Thyroid gland (tissue), 4 donors: Measurements from ENCODE around the gene PLXDC2. TPM values are rescaled to one million over a fixed set of nuclear protein-coding genes. Genes with fewer than 3 reads are reported as not detected.

Experiments
- DNase-seq, 2 donors: peaks; one replicate each; pipeline ENCODE4 v3.0.0-alpha.2; 2019
- H3K27ac ChIP-seq, 3 donors: fragments of 200-600 bp; sonication (generic); 1 replicate in 2 of 3; 2 replicates in 1 of 3; pipeline ENCODE4 v1.5.1; 2016 to 2019; ENCODE audit warnings: mild to moderate bottlenecking in 1 of 3, moderate library complexity in 1 of 3
- H3K27me3 ChIP-seq: fragments of 200-600 bp; sonication (generic); one replicate; pipeline ENCODE4 v1.5.1; 2019
- H3K36me3 ChIP-seq, 2 donors: fragments of 200-600 bp; sonication (generic); one replicate each; pipeline ENCODE4 v1.5.1; 2016 to 2019
- H3K4me1 ChIP-seq, 2 donors: fragments of 200-600 bp; sonication (generic); one replicate each; pipeline ENCODE4 v1.5.1; 2017 to 2019
- H3K4me3 ChIP-seq, 3 donors: fragments of 200-600 bp; sonication (generic); replicated peaks in 1 of 3; 1 replicate in 2 of 3; 2 replicates in 1 of 3; pipeline ENCODE4 v1.5.1; 2016; ENCODE audit warnings: mild to moderate bottlenecking in 1 of 3
- H3K9me3 ChIP-seq: fragments of 200-600 bp; sonication (generic); one replicate; pipeline ENCODE4 v1.5.1; 2017
- POLR2A ChIP-seq, 2 donors: fragments of 450-650 bp; IDR thresholded peaks; one replicate each; pipeline ENCODE4 v1.6.1; 2017; ENCODE audit warnings: antibody characterized with exemption in 2 of 2, mild to moderate bottlenecking in 2 of 2, moderate library complexity in 1 of 2
- WGBS, 2 donors: methylation state at CpG; one replicate each; pipeline ENCODE4 v1.1.5; 2017; 5-methylcytosine and 5-hydroxymethylcytosine counted together
- intact Hi-C: fragments of 100-400 bp; cut with DNase I; formaldehyde crosslinking; loops from one replicate; pipeline ENCODE4 v1.15.1; 2023
- total RNA-seq, 4 donors: library from RNA; depleted of rRNA; stranded (reverse); fragments of >200 nt; gene quantifications; one replicate each; pipeline ENCODE4 v1.2.3, GENCODE V29; 2016
- TF ChIP-seq, protein P1 (sequence below), 6 experiments: fragments of 200-600 bp in 3 of 6; fragments of 450-650 bp in 3 of 6; sonication (generic) in 3 of 6; IDR thresholded peaks; one replicate each; pipeline ENCODE4 v1.5.1; 2016 to 2019; ENCODE audit warnings: antibody characterized with exemption in 6 of 6, mild to moderate bottlenecking in 2 of 6, inconsistent platforms in 1 of 6, moderate library complexity in 1 of 6

The PLXDC2 gene
- total RNA-seq, 4 donors from 2014 or later: 44.6 to 91.0 (median 47.6) TPM

GRCh38 chr10:20013991-20014750, 197.9 kb downstream of the PLXDC2 start:
- 89 to 95% methylated on average over 2 of the region's 2 CpGs for WGBS, 2 donors
- intact Hi-C loops: no loop called here
- H3K27me3 ChIP-seq: no peaks in the 10 kb centered on the region
- DNase-seq: no peak
- no peaks in the 10 kb centered on the region for H3K4me1 ChIP-seq
- H3K36me3 ChIP-seq: no peaks in the 10 kb centered on the region
- H3K27ac ChIP-seq: no peak overlapping the region
- TF ChIP-seq, protein P1, sequence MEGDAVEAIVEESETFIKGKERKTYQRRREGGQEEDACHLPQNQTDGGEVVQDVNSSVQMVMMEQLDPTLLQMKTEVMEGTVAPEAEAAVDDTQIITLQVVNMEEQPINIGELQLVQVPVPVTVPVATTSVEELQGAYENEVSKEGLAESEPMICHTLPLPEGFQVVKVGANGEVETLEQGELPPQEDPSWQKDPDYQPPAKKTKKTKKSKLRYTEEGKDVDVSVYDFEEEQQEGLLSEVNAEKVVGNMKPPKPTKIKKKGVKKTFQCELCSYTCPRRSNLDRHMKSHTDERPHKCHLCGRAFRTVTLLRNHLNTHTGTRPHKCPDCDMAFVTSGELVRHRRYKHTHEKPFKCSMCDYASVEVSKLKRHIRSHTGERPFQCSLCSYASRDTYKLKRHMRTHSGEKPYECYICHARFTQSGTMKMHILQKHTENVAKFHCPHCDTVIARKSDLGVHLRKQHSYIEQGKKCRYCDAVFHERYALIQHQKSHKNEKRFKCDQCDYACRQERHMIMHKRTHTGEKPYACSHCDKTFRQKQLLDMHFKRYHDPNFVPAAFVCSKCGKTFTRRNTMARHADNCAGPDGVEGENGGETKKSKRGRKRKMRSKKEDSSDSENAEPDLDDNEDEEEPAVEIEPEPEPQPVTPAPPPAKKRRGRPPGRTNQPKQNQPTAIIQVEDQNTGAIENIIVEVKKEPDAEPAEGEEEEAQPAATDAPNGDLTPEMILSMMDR (IDR thresholded peaks at IDR 0.05): no peak
- TF ChIP-seq POLR2A (IDR thresholded peaks at IDR 0.05): no peak
- H3K4me3 ChIP-seq: no peak overlapping the region
- no peaks in the 10 kb centered on the region for H3K9me3 ChIP-seq

DNA sequence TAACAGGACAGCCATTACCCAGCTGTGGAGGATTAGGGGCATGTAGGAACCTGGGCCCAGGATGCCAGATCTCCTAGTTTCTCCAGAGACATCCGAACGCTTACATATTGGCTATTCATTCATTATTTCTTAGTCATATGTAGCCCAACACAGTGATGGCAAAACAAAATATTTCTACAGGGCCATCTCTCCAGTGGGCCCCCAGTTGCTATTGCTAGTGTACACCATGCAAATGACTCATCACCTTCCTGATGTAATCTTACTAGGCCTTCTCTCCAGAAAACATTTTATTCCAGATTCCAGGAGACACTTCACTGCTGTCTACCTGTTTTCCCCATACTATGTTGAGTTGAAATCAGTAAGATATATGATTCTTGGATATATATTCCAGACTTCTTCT, 201.7 kb downstream of the PLXDC2 start:
- Histone ChIP-seq H3K4me1 (no peaks in the 10 kb centered on the region), H3K36me3 (no peaks in the 10 kb centered on the region), H3K4me3 (no peak overlapping the region), H3K27me3 (no peaks in the 10 kb centered on the region), H3K27ac (no peak overlapping the region), H3K9me3 (no peaks in the 10 kb centered on the region)
- intact Hi-C loops: no loop called here
- DNase-seq: no peak
- whole genome bisulfite sequencing, 2 donors: 89 to 100% methylated on average over 2 of the region's 2 CpGs
- TF ChIP-seq POLR2A (IDR thresholded peaks at IDR 0.05): no peak
- TF ChIP-seq, protein P1 (IDR thresholded peaks at IDR 0.05): no peak

GRCh38 chr10:20020677-20021076, 204.4 kb downstream of the PLXDC2 start:
- no peak for DNase-seq
- Histone ChIP-seq H3K27me3 (no peaks in the 10 kb centered on the region), H3K9me3 (no peaks in the 10 kb centered on the region), H3K27ac (no peak overlapping the region), H3K4me1 (no peaks in the 10 kb centered on the region), H3K36me3 (no peaks in the 10 kb centered on the region), H3K4me3 (no peak overlapping the region)
- no peak for TF ChIP-seq POLR2A (IDR thresholded peaks at IDR 0.05)
- TF ChIP-seq, protein P1 (IDR thresholded peaks at IDR 0.05): no peak
- intact Hi-C loops: no loop called here
- WGBS, 2 donors: 37 to 79% methylated on average over 1 of the region's 1 CpG

DNA sequence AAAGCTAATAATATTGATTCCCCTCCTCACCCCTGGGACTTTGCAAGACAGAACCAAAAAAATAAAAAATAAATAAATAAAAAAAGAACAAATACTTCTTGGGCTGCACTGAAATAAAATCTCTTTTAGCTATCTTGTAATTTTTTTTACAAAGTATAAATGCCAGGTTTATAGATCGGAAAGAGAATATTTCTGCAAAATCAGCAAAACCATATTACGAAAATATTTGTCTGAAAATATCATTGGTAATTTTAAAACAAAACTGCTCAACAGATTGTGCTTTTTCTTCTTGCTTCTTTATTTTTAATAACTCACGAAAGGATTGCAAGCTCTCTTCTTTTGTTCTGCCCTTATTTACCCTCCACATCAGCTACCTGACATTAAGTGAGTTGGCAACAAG, 213.3 kb downstream of the PLXDC2 start:
- TF ChIP-seq, protein P1 (IDR thresholded peaks at IDR 0.05): no peak
- no peak for TF ChIP-seq POLR2A (IDR thresholded peaks at IDR 0.05)
- no peak overlapping the region for H3K27ac ChIP-seq
- 89 to 92% methylated on average over 3 of the region's 3 CpGs for WGBS, 2 donors
- no peak for DNase-seq
- H3K4me1 ChIP-seq: no peaks in the 10 kb centered on the region
- intact Hi-C loops: no loop called here
- H3K36me3 ChIP-seq: no peaks in the 10 kb centered on the region
- no peaks in the 10 kb centered on the region for H3K27me3 ChIP-seq
- no peak overlapping the region for H3K4me3 ChIP-seq
- no peaks in the 10 kb centered on the region for H3K9me3 ChIP-seq

DNA sequence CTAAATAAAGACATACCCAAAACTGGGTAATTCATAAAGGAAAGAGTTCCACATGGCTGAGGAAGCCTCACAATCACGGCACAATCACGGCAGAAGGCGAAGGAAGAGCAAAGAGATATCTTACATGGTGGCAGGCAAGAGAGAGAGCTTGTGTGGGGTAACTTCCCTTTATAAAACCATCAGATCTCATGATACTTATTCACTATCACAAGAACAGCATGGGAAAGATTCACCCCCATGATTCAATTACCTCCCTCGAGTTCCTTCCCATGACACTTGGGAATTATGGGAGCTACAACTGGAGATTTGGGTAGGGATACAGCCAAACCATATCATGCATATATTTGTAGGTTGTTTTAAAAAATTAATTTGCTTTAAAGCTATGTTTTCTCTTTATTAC, 217.2 kb downstream of the PLXDC2 start:
- TF ChIP-seq, protein P1 (IDR thresholded peaks at IDR 0.05): no peak
- no peak for TF ChIP-seq POLR2A (IDR thresholded peaks at IDR 0.05)
- intact Hi-C loops: no loop called here
- Histone ChIP-seq H3K4me1 (no peaks in the 10 kb centered on the region), H3K36me3 (no peaks in the 10 kb centered on the region), H3K27ac (no peak overlapping the region), H3K4me3 (no peak overlapping the region), H3K27me3 (no peaks in the 10 kb centered on the region), H3K9me3 (no peaks in the 10 kb centered on the region)
- no peak for DNase-seq
- 81 to 86% methylated on average over 4 of the region's 4 CpGs for WGBS, 2 donors
